Body of pancreas (tissue), 4 donors: Measurements from ENCODE around the gene SUMO2. TPM values are rescaled to one million over a fixed set of nuclear protein-coding genes. Genes with fewer than 3 reads are reported as not detected.

Experiments
- ATAC-seq: fragments of 150-250 bp; one replicate; pipeline ENCODE4 v1.9.1; 2016
- DNase-seq, 4 donors: peaks; one replicate each; pipeline ENCODE4 v3.0.0-alpha.2; 2019
- H3K27ac ChIP-seq, 4 donors: fragments of 200-600 bp; sonication (generic); 1 replicate in 3 of 4; 2 replicates in 1 of 4; pipeline versions ENCODE4 v1.5.1 to v1.6.1; 2016 to 2019; ENCODE audit warnings: mild to moderate bottlenecking in 1 of 4, mixed read lengths in 1 of 4, moderate library complexity in 1 of 4
- H3K27me3 ChIP-seq, 2 donors: fragments of 200-600 bp; sonication (generic); one replicate each; pipeline ENCODE4 v1.6.0; 2016; ENCODE audit warnings: mild to moderate bottlenecking in 1 of 2
- H3K36me3 ChIP-seq, 2 donors: fragments of 200-600 bp; sonication (generic); replicated peaks in 1 of 2; 2 replicates each; pipeline ENCODE4 v1.5.1; 2016; ENCODE audit warnings: low read depth in 2 of 2; ENCODE audit not compliant: insufficient read depth in 1 of 2
- H3K4me1 ChIP-seq: fragments of 200-600 bp; sonication (generic); one replicate; pipeline ENCODE4 v1.6.0; 2016
- H3K4me3 ChIP-seq, 2 donors: fragments of 200-600 bp; sonication (generic); 1 replicate in 1 of 2; 2 replicates in 1 of 2; pipeline ENCODE4 v1.5.1; 2016 to 2019
- H3K9me3 ChIP-seq, 3 donors: fragments of 200-600 bp; sonication (generic); 1 replicate in 2 of 3; 2 replicates in 1 of 3; pipeline ENCODE4 v1.5.1; 2016
- POLR2A ChIP-seq, 3 donors: fragments of 450-650 bp; IDR thresholded peaks; one replicate each; pipeline ENCODE4 v1.6.1; 2016; ENCODE audit warnings: antibody characterized with exemption in 3 of 3, mild to moderate bottlenecking in 2 of 3
- WGBS, 2 donors: methylation state at CpG; one replicate each; pipeline ENCODE4 v1.1.5; 2017; 5-methylcytosine and 5-hydroxymethylcytosine counted together
- intact Hi-C: fragments of 100-400 bp; cut with DNase I; formaldehyde crosslinking; loops from one replicate; pipeline ENCODE4 v1.15.1; 2023
- total RNA-seq, 2 donors: library from RNA; depleted of rRNA; stranded (reverse); fragments of >200 nt; gene quantifications; one replicate each; pipeline ENCODE4 v1.1.0, GENCODE V29; 2016
- TF ChIP-seq, protein P1 (sequence below), 7 experiments: fragments of 450-650 bp in 4 of 7; fragments of 200-600 bp in 3 of 7; sonication (generic) in 3 of 7; IDR thresholded peaks; one replicate each; pipeline ENCODE4 v1.5.1; 2016 to 2019; ENCODE audit warnings: antibody characterized with exemption in 7 of 7

The SUMO2 gene
- 10 to 100 TPM; 25.1 to 25.2 TPM for total RNA-seq

DNA sequence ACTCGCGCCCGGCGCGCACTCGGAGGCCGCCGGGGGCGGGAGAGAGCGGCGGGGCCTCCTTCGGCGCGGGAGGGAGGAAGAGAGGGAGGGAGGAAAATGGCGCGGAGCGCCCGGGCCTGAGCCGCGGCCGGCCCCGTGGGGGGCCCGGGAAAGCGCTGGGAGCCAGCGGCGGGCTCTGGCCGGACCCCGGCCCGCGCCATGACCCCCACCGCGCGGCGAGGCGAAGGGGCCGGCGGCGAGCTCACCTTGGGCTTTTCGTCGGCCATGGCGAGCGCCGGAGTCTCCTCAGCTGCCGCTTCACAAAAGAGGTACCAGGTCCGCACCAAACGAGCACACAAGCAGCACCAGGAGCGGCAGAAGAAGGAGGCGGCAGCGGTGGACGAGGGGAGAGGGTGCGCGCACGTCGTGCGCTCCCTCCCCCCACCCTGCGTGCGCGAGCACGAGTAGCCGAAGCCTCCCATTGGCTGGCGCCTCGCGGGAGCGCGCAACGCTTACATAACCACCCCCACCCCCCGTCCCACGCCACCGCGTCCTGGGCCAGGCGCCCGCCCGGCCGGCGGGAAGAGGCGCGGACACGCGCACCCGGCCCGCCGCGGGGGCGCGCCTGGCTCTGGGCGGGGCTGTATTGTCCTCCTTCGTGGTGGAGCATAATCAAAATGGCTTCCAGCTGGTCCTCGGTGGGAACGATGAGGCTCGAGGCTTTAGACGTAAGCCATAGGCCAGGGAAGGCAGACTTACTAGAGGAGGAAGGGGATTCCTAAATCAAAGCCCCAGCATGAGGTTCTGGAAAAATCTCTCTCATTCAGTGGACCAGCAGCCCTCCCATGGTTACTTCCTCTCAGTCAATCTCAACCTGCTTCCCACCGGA lies at the start of gene SUMO2:
TSS of gene SUMO2 (minus strand) at position 391 of the 868 bp plus-strand sequence. CDS start at position 266, 125 bp downstream.
- peak; percentile 95 to 96 (median 96) for DNase-seq
- H3K27ac ChIP-seq = peak within 1 kb of the TSS; percentile 90 to 100 (median 99)
- H3K4me3 ChIP-seq = peak within 1 kb of the TSS; percentile 97 to 99
- H3K27me3 ChIP-seq = no peaks in the 10 kb centered on the region
- intact Hi-C loops = no loop called here
- WGBS, 2 donors = 1 to 33% methylated on average over 3 to 89 of the region's 92 CpGs
- ATAC-seq = peak; percentile 97
- peak; percentile 77 to 87 (median 84) for TF ChIP-seq POLR2A (IDR thresholded peaks at IDR 0.05)
- TF ChIP-seq, protein P1, sequence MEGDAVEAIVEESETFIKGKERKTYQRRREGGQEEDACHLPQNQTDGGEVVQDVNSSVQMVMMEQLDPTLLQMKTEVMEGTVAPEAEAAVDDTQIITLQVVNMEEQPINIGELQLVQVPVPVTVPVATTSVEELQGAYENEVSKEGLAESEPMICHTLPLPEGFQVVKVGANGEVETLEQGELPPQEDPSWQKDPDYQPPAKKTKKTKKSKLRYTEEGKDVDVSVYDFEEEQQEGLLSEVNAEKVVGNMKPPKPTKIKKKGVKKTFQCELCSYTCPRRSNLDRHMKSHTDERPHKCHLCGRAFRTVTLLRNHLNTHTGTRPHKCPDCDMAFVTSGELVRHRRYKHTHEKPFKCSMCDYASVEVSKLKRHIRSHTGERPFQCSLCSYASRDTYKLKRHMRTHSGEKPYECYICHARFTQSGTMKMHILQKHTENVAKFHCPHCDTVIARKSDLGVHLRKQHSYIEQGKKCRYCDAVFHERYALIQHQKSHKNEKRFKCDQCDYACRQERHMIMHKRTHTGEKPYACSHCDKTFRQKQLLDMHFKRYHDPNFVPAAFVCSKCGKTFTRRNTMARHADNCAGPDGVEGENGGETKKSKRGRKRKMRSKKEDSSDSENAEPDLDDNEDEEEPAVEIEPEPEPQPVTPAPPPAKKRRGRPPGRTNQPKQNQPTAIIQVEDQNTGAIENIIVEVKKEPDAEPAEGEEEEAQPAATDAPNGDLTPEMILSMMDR (IDR thresholded peaks at IDR 0.05) = peak in 6 of 7 experiments; percentile 35 to 62 (median 42)
- no peaks in the 10 kb centered on the region for H3K9me3 ChIP-seq
- peaks cover 0 to 4% of the 10 kb centered on the region in 2 donors for H3K36me3 ChIP-seq
- peaks cover 22% of the 10 kb centered on the region for H3K4me1 ChIP-seq

DNA sequence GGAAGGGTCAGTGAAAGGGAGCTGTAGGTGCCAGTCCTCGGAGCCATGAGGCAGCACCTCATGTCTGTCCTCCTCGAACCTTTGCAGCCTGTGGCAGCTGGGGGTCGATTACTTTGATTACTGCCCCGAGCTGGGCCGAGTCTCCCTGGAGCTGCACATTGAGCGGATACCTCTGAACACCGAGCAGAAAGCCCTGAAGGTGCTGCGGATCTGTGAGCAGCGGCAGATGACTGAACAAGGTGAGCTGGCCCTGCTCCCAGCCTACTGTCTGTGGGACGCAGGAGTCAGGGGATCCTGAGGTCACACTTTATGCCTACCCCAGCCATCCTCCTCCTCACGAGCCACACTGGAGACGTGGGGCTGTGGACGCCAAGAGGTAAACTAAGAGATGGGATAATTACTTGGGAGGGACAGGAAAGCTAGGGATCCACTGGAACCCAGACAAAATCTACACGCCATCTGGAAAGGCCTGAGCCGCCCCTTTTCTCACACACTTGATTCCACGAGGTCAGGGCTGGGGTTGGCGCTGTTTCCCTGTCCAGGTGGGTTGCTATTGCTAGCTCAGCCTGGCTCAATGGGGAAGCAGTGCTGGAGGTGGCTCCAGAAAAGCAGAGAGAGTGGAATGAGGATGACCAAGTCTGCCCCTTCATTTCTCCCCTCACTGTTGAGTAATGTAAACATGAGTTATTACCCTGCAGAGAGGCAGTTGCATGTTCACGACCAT lies 49.1 kb upstream of the SUMO2 start:
- 86 to 88% methylated on average over 9 to 18 of the region's 18 CpGs for WGBS, 2 donors
- no peaks in the 10 kb centered on the region for H3K9me3 ChIP-seq
- ATAC-seq (no peak), DNase-seq (no peak)
- H3K4me1 ChIP-seq = peaks cover 8% of the 10 kb centered on the region
- no peak for TF ChIP-seq POLR2A (IDR thresholded peaks at IDR 0.05)
- TF ChIP-seq, protein P1 (IDR thresholded peaks at IDR 0.05) = no peak
- intact Hi-C loops = no loop called here
- no peaks in the 10 kb centered on the region for H3K27me3 ChIP-seq
- peaks cover 14 to 26% of the 10 kb centered on the region in 2 donors for H3K36me3 ChIP-seq
- no peak overlapping the region for H3K4me3 ChIP-seq
- H3K27ac ChIP-seq = no peak overlapping the region

DNA sequence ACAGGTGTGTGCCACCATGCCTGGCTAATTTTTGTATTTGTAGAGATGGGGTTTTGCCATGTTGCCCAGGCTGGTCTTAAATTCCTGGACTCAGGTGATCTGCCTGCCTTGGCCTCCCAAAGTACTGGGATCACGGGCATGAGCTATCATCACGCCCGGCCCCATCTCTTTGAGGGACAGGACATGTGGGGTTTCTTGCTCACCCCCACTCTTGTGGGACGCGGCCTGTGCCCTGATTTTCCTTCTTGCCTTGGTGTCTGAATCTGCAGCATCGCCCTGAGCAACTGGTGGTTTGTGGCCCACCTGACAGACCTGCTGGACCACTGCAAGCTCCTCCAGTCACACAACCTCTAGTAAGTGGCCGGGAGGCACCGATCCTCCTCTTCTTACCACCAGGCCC lies 48.3 kb upstream of the SUMO2 start:
- Histone ChIP-seq H3K4me1 (peaks cover 8% of the 10 kb centered on the region), H3K27me3 (no peaks in the 10 kb centered on the region), H3K36me3 (peaks cover 14 to 25% of the 10 kb centered on the region in 2 donors), H3K9me3 (no peaks in the 10 kb centered on the region), H3K27ac (no peak overlapping the region), H3K4me3 (no peak overlapping the region)
- no peak for DNase-seq
- WGBS, 2 donors = 91 to 100% methylated on average over 6 to 7 of the region's 8 CpGs
- intact Hi-C loops = no loop called here
- ATAC-seq = no peak
- no peak for TF ChIP-seq POLR2A (IDR thresholded peaks at IDR 0.05)
- TF ChIP-seq, protein P1 (IDR thresholded peaks at IDR 0.05) = no peak

DNA sequence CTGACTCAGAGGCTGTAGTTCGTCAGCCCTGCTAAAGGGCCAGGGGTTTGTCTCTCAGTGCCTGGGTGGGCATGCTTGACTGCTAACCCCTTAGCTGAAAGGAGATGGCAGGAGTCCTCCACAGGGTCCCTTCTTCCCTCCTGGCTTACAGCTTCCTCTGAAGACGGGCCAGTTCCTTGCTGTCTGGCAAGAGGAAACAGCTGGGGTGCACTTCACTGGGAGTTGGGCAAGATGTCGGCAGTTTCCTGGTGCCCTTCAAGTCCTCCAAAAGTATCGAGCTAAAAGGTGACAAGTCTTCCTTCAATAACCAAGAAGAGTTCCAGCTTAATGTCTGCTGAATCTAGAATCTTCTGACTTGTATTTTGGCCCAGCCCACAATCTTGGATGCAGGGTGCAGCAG lies 46.1 kb upstream of the SUMO2 start:
- H3K36me3 ChIP-seq = peaks cover 14 to 27% of the 10 kb centered on the region in 2 donors
- ATAC-seq = no peak
- no peak overlapping the region for H3K4me3 ChIP-seq
- TF ChIP-seq, protein P1 (IDR thresholded peaks at IDR 0.05) = no peak
- no peak for TF ChIP-seq POLR2A (IDR thresholded peaks at IDR 0.05)
- H3K4me1 ChIP-seq = peaks cover 8% of the 10 kb centered on the region
- WGBS, 2 donors = 72 to 80% methylated on average over 4 of the region's 4 CpGs
- H3K27ac ChIP-seq = peak overlapping the region in 2 of 4 donors; percentile 52 to 67
- peak in 1 of 4 donors; percentile 56 for DNase-seq
- H3K9me3 ChIP-seq = no peaks in the 10 kb centered on the region
- intact Hi-C loops = no loop called here
- H3K27me3 ChIP-seq = no peaks in the 10 kb centered on the region
